K562 (cell line): ENCODE data around the gene ACKR3. TPM values are rescaled to one million over a fixed set of nuclear protein-coding genes. Genes with fewer than 3 reads are reported as not detected.

ENCODE experiments used
- ATAC-seq: fragments of 200-7000 bp; cut with Tn5 transposase; 3 replicates; pipeline ENCODE4 v1.9.1; 2020; ENCODE audit warnings: moderate library complexity
- BruUV-seq: library from RNA; stranded (reverse); fragments of 400-500 nt; replicated peaks from 2 replicates; lab custom pipeline; 2021; lab: Mats Ljungman, UMichigan
- CTCF ChIA-PET: fragments of 300-600 bp; formaldehyde crosslinking; extraction: SDS; loops from one replicate; lab custom pipeline; 2021; ENCODE audit warnings: low intra/inter-chr PET ratio; lab: Yijun Ruan, JAX
- POLR2A ChIA-PET: fragments of 300-600, 350-650 bp; sonication (Branson Sonifier 250); formaldehyde crosslinking; extraction: SDS; loops from one replicate; lab custom pipeline; 2021; ENCODE audit warnings: antibody characterized with exemption, inconsistent platforms; lab: Yijun Ruan, JAX
- DNase-seq, 4 experiments: peaks; one replicate each; pipeline versions ENCODE4 v3.0.0 to v3.0.0-alpha.2; 2011 to 2018; ENCODE audit warnings: low spot score in 3 of 4, mixed read lengths in 3 of 4; ENCODE audit errors: extremely low read depth in 1 of 4
- FAIRE-seq: peaks from 2 replicates; lab custom pipeline; 2011; peaks lifted over from hg19 to GRCh38; lab: Jason Lieb, UNC
- H2AFZ ChIP-seq: 2 replicates; pipeline ENCODE4 v1.6.0; 2011; ENCODE audit warnings: low read depth, low read length, control low read depth, inconsistent platforms
- H3K27ac ChIP-seq: fragments of 200-600 bp; 3 replicates; pipeline ENCODE4 v1.8.0; 2011; ENCODE audit warnings: low read depth, mild to moderate bottlenecking, control low read depth, inconsistent platforms, low read length, moderate library complexity, mixed read lengths; ENCODE audit errors: extremely low read depth
- H3K27me3 ChIP-seq, 2 experiments: fragments of 300-600 bp in 1 of 2; 2 replicates in 1 of 2; 3 replicates in 1 of 2; pipeline versions ENCODE4 v1.6.0 to v1.8.0; 2011; ENCODE audit warnings: inconsistent platforms in 2 of 2, low read length in 2 of 2, mild to moderate bottlenecking in 1 of 2, mixed read lengths in 1 of 2, moderate library complexity in 1 of 2; ENCODE audit not compliant: control insufficient read depth in 2 of 2, insufficient read depth in 2 of 2
- H3K36me3 ChIP-seq: fragments of 300-600 bp; 3 replicates; pipeline ENCODE4 v1.8.0; 2011; ENCODE audit warnings: mild to moderate bottlenecking, low read length, inconsistent platforms; ENCODE audit not compliant: control insufficient read depth, insufficient read depth
- H3K4me1 ChIP-seq, 2 experiments: fragments of 200-600 bp in 1 of 2; replicated peaks in 1 of 2; 2 replicates in 1 of 2; 3 replicates in 1 of 2; pipeline versions ENCODE4 v1.5.1 to v1.8.0; 2011; ENCODE audit warnings: inconsistent platforms in 2 of 2, low read length in 2 of 2, mild to moderate bottlenecking in 1 of 2, mixed read lengths in 1 of 2, moderate library complexity in 1 of 2; ENCODE audit not compliant: control insufficient read depth in 2 of 2, insufficient read depth in 2 of 2
- H3K4me2 ChIP-seq: 2 replicates; pipeline ENCODE4 v1.6.1; 2011; ENCODE audit warnings: low read length, control low read depth, inconsistent platforms, mixed read lengths; ENCODE audit not compliant: insufficient read depth
- H3K4me3 ChIP-seq: fragments of 200-600 bp; sonication (generic), shearing (Covaris generic); 2 replicates; pipeline ENCODE4 v1.5.1; 2016; ENCODE audit warnings: control low read depth, inconsistent platforms
- H3K79me2 ChIP-seq: fragments of 200-600 bp; 3 replicates; pipeline ENCODE4 v1.8.0; 2011; ENCODE audit warnings: low read length, inconsistent platforms; ENCODE audit not compliant: control insufficient read depth, insufficient read depth
- H3K9ac ChIP-seq, 2 experiments: 2 replicates each; pipeline versions ENCODE4 v1.6.0 to v1.6.1; 2011; ENCODE audit warnings: low read depth in 2 of 2, low read length in 2 of 2, control low read depth in 1 of 2, inconsistent platforms in 1 of 2, mild to moderate bottlenecking in 1 of 2, mixed read lengths in 1 of 2; ENCODE audit not compliant: insufficient read depth in 1 of 2
- H3K9me1 ChIP-seq: one replicate; pipeline ENCODE4 v1.6.0; 2011; ENCODE audit warnings: inconsistent platforms, mild to moderate bottlenecking, low read length, moderate library complexity; ENCODE audit not compliant: control insufficient read depth, insufficient read depth
- H3K9me3 ChIP-seq: replicated peaks from 2 replicates; pipeline ENCODE4 v1.5.1; 2011; ENCODE audit warnings: low read depth, low read length, inconsistent platforms; ENCODE audit not compliant: control insufficient read depth, insufficient read depth
- H4K20me1 ChIP-seq: replicated peaks from 2 replicates; pipeline ENCODE4 v1.6.1; 2011; ENCODE audit warnings: low read length, inconsistent platforms, mixed read lengths; ENCODE audit not compliant: control insufficient read depth, insufficient read depth
- NUFIP1 ChIP-seq: fragments of 450-650 bp; IDR thresholded peaks from 2 replicates; pipeline ENCODE4 v1.6.1; 2018; ENCODE audit not compliant: partially characterized antibody
- RBBP5 ChIP-seq: fragments of 200-600 bp; sonication (generic); IDR thresholded peaks from 2 replicates; pipeline ENCODE4 v1.6.1; 2012; ENCODE audit warnings: borderline replicate concordance, mild to moderate bottlenecking, low read length, control low read depth, inconsistent platforms; ENCODE audit not compliant: insufficient read depth, poor library complexity, severe bottlenecking
- VEZF1 ChIP-seq: fragments of 200-800 bp; sonication (Bioruptor generic); IDR thresholded peaks from 2 replicates; pipeline ENCODE4 v1.6.1; 2017; ENCODE audit warnings: missing genetic modification characterization, missing compliant biosample characterization
- ZNF140 ChIP-seq: fragments of 250-450 bp; sonication (Bioruptor Pico); IDR thresholded peaks from 2 replicates; pipeline ENCODE4 v1.8.0; 2021; ENCODE audit warnings: moderate library complexity, mild to moderate bottlenecking, inconsistent platforms
- ZNF518B ChIP-seq: fragments of 250-450 bp; sonication (Bioruptor Pico); IDR thresholded peaks from 2 replicates; pipeline ENCODE4 v1.5.0; 2021; ENCODE audit warnings: mild to moderate bottlenecking, moderate library complexity
- ZNF57 ChIP-seq: fragments of 450-650 bp; formaldehyde crosslinking; IDR thresholded peaks from 2 replicates; pipeline ENCODE4 v1.4.0; 2020; ENCODE audit warnings: mild to moderate bottlenecking, moderate library complexity
- ZNF778 ChIP-seq: fragments of 450-650 bp; formaldehyde crosslinking; IDR thresholded peaks from 2 replicates; pipeline ENCODE4 v1.4.0; 2020; ENCODE audit warnings: mild to moderate bottlenecking, moderate library complexity
- WGBS: fragments of 100-300 bp; shearing (Covaris generic); methylation state at CpG from one replicate; pipeline ENCODE4 v1.1.6; 2016; ENCODE audit warnings: low coverage, mixed read lengths; ENCODE audit not compliant: insufficient coverage; ENCODE audit errors: missing lambda C conversion rate; 5-methylcytosine and 5-hydroxymethylcytosine counted together
- in situ Hi-C: fragments of 300-500 bp; cut with MboI; formaldehyde crosslinking; loops from 4 replicates; pipeline ENCODE4 v1.15.0; 2018; ENCODE audit warnings: inconsistent platforms, mixed read lengths
- intact Hi-C: fragments of 100-400 bp; cut with micrococcal nuclease; formaldehyde crosslinking; loops from 2 replicates; pipeline ENCODE4 v1.14.2; 2022
- polyA plus RNA-seq, 8 experiments: library from polyadenylated mRNA; depleted of rRNA in 4 of 8; stranded (reverse) in 5 of 8; unstranded in 3 of 8; fragments of >200 nt; fragmentation: Nextera tagmentation in 2 of 8; fragmentation: Illumina TruSeq in 1 of 8; extraction: Ambion mirVana in 2 of 8; extraction: Trizol in 1 of 8; gene quantifications; 2 replicates each; pipeline versions ENCODE4 v1.2.1 to v1.2.3, GENCODE V29; 2011 to 2014; ENCODE audit warnings: inconsistent platforms in 1 of 8, missing spikeins in 1 of 8
- total RNA-seq, 7 experiments: library from RNA; depleted of rRNA in 6 of 7; stranded (reverse); fragments of >200 nt in 6 of 7; fragmentation: Illumina TruSeq in 2 of 7; extraction: Trizol in 2 of 7; gene quantifications; 2 replicates each; pipeline versions ENCODE4 v1.2.1 to v1.2.3, GENCODE V29; 2011 to 2021; ENCODE audit warnings: low replicate concordance in 1 of 7

ACKR3 gene
- total and polyA plus RNA-seq, 9 of the 15 experiments (the other 6 are each of a cell fraction or from before 2014, with no cell fraction given), result 0.07 TPM; not detected in 8

- 0% methylated on average over 5 of the region's 5 CpGs for WGBS
- no peak for TF ChIP-seq ZNF518B
- TF ChIP-seq NUFIP1, result no peak
- no peak for TF ChIP-seq RBBP5
- TF ChIP-seq VEZF1, result no peak
- TF ChIP-seq ZNF140, result no peak
- no peak for TF ChIP-seq ZNF57 (CRISPR knock-in tag)
- TF ChIP-seq ZNF778 (CRISPR knock-in tag), result no peak
- TF ChIP-seq, all 486 proteins: peak for 0
- no peaks in the 10 kb centered on the region for H3K79me2 ChIP-seq
- no peak overlapping the region for H3K27ac ChIP-seq
- no peak overlapping the region for H2AFZ ChIP-seq
- BruUV-seq, result no TSS peak
- CTCF ChIA-PET, result no interaction called here
- H3K4me1 ChIP-seq, result no peaks in the 10 kb centered on the region
- POLR2A ChIA-PET, result interaction anchor here (0.5 kb wide), 1 partner anchor 14 kb away, joined by 3 read pairs; no protein-coding TSS in a partner anchor
- no peaks in the 10 kb centered on the region for H3K9me3 ChIP-seq
- H3K27me3 ChIP-seq, result peaks cover 0 to 16% of the 10 kb centered on the region in 2 experiments; a peak in 2 of 5 replicates
- no peak for DNase-seq
- H3K9ac ChIP-seq, result no peak overlapping the region
- no peak overlapping the region for H3K4me2 ChIP-seq
- in situ Hi-C loops, result no loop called here
- H3K4me3 ChIP-seq, result no peak overlapping the region
- intact Hi-C loops, result no loop called here
- no peak for FAIRE-seq
- H3K9me1 ChIP-seq, result no peaks in the 10 kb centered on the region
- no peak for ATAC-seq
- H4K20me1 ChIP-seq, result no peaks in the 10 kb centered on the region
- H3K36me3 ChIP-seq, result no peaks in the 10 kb centered on the region
These were observed 31.4 kb upstream of the ACKR3 start for GRCh38 chr2:236538242-236538641.
